ENCODE results near the gene NLRC5. TPM values are rescaled to one million over a fixed set of nuclear protein-coding genes. Genes with fewer than 3 reads are reported as not detected.
"Not testable (repeated sequence)": the region's sequence is repeated elsewhere in the genome, so short reads cannot be mapped to it uniquely, and the experiment has no call there.

NLRC5 gene
- total RNA-seq, 1 experiment from 2014 or later: 1.6 TPM

DNA sequence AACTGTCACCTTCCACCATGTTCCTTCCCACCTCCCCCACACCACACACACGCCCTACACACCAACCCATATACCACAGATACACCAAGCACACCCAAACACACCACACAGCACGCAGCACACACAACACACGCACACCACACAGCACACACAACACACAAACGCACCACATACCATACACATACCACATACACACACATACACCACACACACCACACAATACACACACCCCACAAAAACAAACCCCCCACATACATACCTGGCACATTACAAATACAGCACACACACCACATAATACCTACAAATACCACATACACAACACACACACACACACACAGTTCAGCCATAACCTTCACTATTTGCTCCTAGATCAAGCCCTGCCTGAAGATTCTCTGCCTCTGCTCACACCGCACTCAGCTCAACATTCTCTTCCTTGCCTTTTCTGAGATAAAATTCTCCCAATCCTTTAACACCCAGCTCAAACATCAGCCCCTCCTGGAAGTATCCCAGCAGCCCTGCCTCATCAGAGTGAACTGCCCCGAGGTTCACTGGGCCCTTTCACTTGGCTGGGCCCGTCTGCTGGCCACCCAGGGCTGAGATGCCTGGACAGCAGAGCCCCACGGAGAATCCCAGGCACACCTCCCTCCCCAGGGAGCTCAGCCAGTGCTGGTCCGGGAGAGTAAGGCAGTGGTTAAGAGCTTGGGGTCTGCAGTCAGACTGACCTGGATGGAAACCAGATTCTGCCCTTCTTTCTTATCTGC, 71.1 kb downstream of the NLRC5 start:
- H3K4me3 ChIP-seq (ENCODE audit: low read depth, low read length): no peak overlapping the region
- no peak for DNase-seq
- Mint-ChIP-seq H3K27ac (ENCODE audit: unreplicated experiment) (no peak overlapping the region), H3K27me3 (ENCODE audit: insufficient read depth, unreplicated experiment) (peaks cover 4% of the 10 kb centered on the region), H3K36me3 (ENCODE audit: insufficient read depth, unreplicated experiment) (no peaks in the 10 kb centered on the region), H3K4me3 (ENCODE audit: unreplicated experiment) (no peak overlapping the region), H3K4me1 (ENCODE audit: low read depth, unreplicated experiment) (no peaks in the 10 kb centered on the region), H3K9me3 (ENCODE audit: unreplicated experiment) (no peaks in the 10 kb centered on the region)
- H3K4me1 ChIP-seq: no peaks in the 10 kb centered on the region
- no peaks in the 10 kb centered on the region for H3K27me3 ChIP-seq (replicated peaks; ENCODE audit: control insufficient read depth, insufficient read depth, low read length)
- ChIA-PET POLR2A (no interaction called here), CTCF (interaction anchor here (0.7 kb wide), 1 partner anchor 15 kb away, joined by 3 read pairs; no protein-coding TSS in a partner anchor)
- intact Hi-C loops (cut with micrococcal nuclease; ENCODE audit: unreplicated experiment): no loop called here
- no peaks in the 10 kb centered on the region for H3K36me3 ChIP-seq (ENCODE audit: control insufficient read depth, insufficient read depth, low read length)
- no peaks in the 10 kb centered on the region for H3K9me3 ChIP-seq
- TF ChIP-seq, protein P1, sequence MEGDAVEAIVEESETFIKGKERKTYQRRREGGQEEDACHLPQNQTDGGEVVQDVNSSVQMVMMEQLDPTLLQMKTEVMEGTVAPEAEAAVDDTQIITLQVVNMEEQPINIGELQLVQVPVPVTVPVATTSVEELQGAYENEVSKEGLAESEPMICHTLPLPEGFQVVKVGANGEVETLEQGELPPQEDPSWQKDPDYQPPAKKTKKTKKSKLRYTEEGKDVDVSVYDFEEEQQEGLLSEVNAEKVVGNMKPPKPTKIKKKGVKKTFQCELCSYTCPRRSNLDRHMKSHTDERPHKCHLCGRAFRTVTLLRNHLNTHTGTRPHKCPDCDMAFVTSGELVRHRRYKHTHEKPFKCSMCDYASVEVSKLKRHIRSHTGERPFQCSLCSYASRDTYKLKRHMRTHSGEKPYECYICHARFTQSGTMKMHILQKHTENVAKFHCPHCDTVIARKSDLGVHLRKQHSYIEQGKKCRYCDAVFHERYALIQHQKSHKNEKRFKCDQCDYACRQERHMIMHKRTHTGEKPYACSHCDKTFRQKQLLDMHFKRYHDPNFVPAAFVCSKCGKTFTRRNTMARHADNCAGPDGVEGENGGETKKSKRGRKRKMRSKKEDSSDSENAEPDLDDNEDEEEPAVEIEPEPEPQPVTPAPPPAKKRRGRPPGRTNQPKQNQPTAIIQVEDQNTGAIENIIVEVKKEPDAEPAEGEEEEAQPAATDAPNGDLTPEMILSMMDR (IDR thresholded peaks at IDR 0.05; ENCODE audit: insufficient read depth in 1 of 2, low read depth in 1 of 2, low read length in 1 of 2, severe bottlenecking in 1 of 2, unreplicated experiment in 1 of 2): no peak
- BruUV-seq (replicated peaks): no TSS peak

DNA sequence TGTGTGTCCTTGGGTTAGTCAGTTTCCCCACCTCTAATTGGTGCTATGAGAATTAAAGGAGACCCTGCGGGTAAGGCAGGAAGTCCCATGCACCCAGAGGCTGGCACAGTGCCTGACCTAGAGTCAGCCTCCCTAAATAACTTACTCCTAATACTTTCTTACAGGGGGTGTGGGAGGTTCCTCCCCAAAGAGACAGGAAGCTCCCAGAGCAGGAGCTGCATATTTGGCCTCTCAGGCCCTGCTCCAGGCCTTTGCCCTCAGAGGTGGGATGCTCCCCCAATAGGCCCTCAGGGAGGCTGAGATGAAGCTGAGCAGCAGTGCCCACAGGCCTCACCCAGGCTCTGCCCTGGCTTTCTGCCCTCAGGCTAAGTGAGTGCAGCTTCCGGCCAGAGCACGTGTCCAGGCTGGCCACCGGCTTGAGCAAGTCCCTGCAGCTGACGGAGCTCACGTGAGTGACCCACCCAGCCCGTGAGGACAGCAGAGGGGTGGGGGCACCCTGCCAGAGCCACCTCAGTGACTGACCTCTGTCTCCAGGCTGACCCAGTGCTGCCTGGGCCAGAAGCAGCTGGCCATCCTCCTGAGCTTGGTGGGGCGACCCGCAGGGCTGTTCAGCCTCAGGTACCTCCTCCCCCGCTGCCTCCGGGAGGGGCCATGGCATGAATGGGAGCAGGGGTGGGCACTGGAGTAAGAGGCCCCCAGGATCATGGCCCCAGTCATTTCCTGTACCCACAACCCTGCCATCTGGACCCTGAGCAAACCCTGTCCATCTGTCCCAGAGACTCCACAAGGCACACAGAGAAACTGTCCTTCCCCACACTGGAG, 71.9 kb downstream of the NLRC5 start:
- intact Hi-C loops (cut with micrococcal nuclease; ENCODE audit: unreplicated experiment): no loop called here
- no peaks in the 10 kb centered on the region for H3K36me3 ChIP-seq (ENCODE audit: control insufficient read depth, insufficient read depth, low read length)
- no peaks in the 10 kb centered on the region for H3K4me1 ChIP-seq
- Mint-ChIP-seq H3K27ac (ENCODE audit: unreplicated experiment) (no peak overlapping the region), H3K27me3 (ENCODE audit: insufficient read depth, unreplicated experiment) (peaks cover 4% of the 10 kb centered on the region), H3K9me3 (ENCODE audit: unreplicated experiment) (no peaks in the 10 kb centered on the region), H3K36me3 (ENCODE audit: insufficient read depth, unreplicated experiment) (no peaks in the 10 kb centered on the region), H3K4me3 (ENCODE audit: unreplicated experiment) (no peak overlapping the region), H3K4me1 (ENCODE audit: low read depth, unreplicated experiment) (no peaks in the 10 kb centered on the region)
- H3K27me3 ChIP-seq (replicated peaks; ENCODE audit: control insufficient read depth, insufficient read depth, low read length): no peaks in the 10 kb centered on the region
- CTCF ChIA-PET: interaction anchor here (0.7 kb wide), 1 partner anchor 16 kb away, joined by 3 read pairs; no protein-coding TSS in a partner anchor
- DNase-seq: no peak
- H3K4me3 ChIP-seq (ENCODE audit: low read depth, low read length): no peak overlapping the region
- BruUV-seq (replicated peaks): no TSS peak
- POLR2A ChIA-PET: no interaction called here
- H3K9me3 ChIP-seq: no peaks in the 10 kb centered on the region
- TF ChIP-seq, protein P1 (IDR thresholded peaks at IDR 0.05; ENCODE audit: insufficient read depth in 1 of 2, low read depth in 1 of 2, low read length in 1 of 2, severe bottlenecking in 1 of 2, unreplicated experiment in 1 of 2): no peak

DNA sequence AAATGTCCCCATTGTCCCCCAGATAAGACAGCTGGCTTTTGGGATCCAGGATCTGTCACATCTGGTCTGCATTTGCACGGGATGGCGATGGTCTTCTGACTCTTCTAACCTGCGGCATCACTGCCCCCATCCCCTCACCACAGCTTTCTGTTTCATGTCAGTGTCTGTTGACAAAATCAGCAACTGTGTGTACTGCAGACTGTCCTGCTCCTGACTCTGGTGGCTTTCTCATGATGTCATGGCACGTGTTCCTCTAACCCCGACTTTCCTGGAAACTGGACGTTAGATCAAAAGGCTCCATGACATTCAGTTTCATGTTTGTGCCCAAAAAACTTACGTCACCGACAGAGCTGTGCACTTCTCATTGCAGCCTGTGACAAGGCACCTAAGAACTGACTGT, 73.0 kb downstream of the NLRC5 start:
- no peaks in the 10 kb centered on the region for H3K27me3 ChIP-seq (replicated peaks; ENCODE audit: control insufficient read depth, insufficient read depth, low read length)
- no peak overlapping the region for H3K4me3 ChIP-seq (ENCODE audit: low read depth, low read length)
- DNase-seq: no peak
- intact Hi-C loops (cut with micrococcal nuclease; ENCODE audit: unreplicated experiment): no loop called here
- Mint-ChIP-seq H3K4me3 (ENCODE audit: unreplicated experiment) (no peak overlapping the region), H3K36me3 (ENCODE audit: insufficient read depth, unreplicated experiment) (no peaks in the 10 kb centered on the region), H3K4me1 (ENCODE audit: low read depth, unreplicated experiment) (no peaks in the 10 kb centered on the region), H3K27ac (ENCODE audit: unreplicated experiment) (no peak overlapping the region), H3K9me3 (ENCODE audit: unreplicated experiment) (no peaks in the 10 kb centered on the region), H3K27me3 (ENCODE audit: insufficient read depth, unreplicated experiment) (peaks cover 4% of the 10 kb centered on the region)
- TF ChIP-seq, protein P1 (IDR thresholded peaks at IDR 0.05; ENCODE audit: insufficient read depth in 1 of 2, low read depth in 1 of 2, low read length in 1 of 2, severe bottlenecking in 1 of 2, unreplicated experiment in 1 of 2): no peak
- ChIA-PET POLR2A (no interaction called here), CTCF (no interaction called here)
- H3K9me3 ChIP-seq: no peaks in the 10 kb centered on the region
- H3K4me1 ChIP-seq: no peaks in the 10 kb centered on the region
- no TSS peak for BruUV-seq (replicated peaks)
- no peaks in the 10 kb centered on the region for H3K36me3 ChIP-seq (ENCODE audit: control insufficient read depth, insufficient read depth, low read length)

DNA sequence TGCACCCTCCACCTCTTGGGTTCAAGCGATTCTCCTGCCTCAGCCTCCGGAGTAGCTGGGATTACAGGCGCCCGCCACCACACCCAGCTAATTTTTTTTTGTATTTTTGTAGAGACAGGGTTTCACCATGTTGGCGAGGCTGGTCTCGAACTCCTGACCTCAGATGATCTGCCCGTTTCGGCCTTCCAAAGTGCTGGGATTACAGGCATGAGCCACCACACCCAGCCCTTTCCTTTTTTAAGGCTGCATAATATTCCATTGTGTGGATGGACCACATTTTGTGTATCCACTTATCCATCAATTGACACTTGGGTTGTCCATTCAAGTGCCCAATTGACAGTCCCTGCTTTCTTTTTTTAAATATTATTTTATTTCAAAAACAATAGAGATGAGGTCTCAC, 73.8 kb downstream of the NLRC5 start:
- H3K27me3 Mint-ChIP-seq (ENCODE audit: insufficient read depth, unreplicated experiment); H3K4me1 Mint-ChIP-seq (ENCODE audit: low read depth, unreplicated experiment); H3K36me3 ChIP-seq (ENCODE audit: control insufficient read depth, insufficient read depth, low read length); H3K4me3 Mint-ChIP-seq (ENCODE audit: unreplicated experiment); H3K27me3 ChIP-seq (replicated peaks; ENCODE audit: control insufficient read depth, insufficient read depth, low read length); POLR2A ChIA-PET; intact Hi-C loops (cut with micrococcal nuclease; ENCODE audit: unreplicated experiment); H3K36me3 Mint-ChIP-seq (ENCODE audit: insufficient read depth, unreplicated experiment); H3K9me3 ChIP-seq; H3K9me3 Mint-ChIP-seq (ENCODE audit: unreplicated experiment); H3K4me1 ChIP-seq; H3K27ac Mint-ChIP-seq (ENCODE audit: unreplicated experiment); DNase-seq; BruUV-seq (replicated peaks); H3K4me3 ChIP-seq (ENCODE audit: low read depth, low read length): not testable (repeated sequence)
- CTCF ChIA-PET: interaction anchor here (0.7 kb wide), 1 partner anchor 19 kb away, joined by 6 read pairs; no protein-coding TSS in a partner anchor
